Measurements from ENCODE around the gene SETBP1. TPM values are rescaled to one million over a fixed set of nuclear protein-coding genes. Genes with fewer than 3 reads are reported as not detected.

The SETBP1 gene
- total and polyA plus RNA-seq, 9 of the 15 experiments (the other 6 are each of a cell fraction or from before 2014, with no cell fraction given), result under 0.01 to 0.13 (median 0.04) TPM

- no peak for TF ChIP-seq OTX1 (CRISPR knock-in tag; IDR thresholded peaks at IDR 0.05)
- no peak for TF ChIP-seq PYGO2 (tag; IDR thresholded peaks at IDR 0.05)
- TF ChIP-seq JUN (IDR thresholded peaks at IDR 0.05; ENCODE audit: borderline replicate concordance, low read depth, low read length), result no peak
- no peak for TF ChIP-seq JUN (CRISPR knock-in tag; IDR thresholded peaks at IDR 0.05; ENCODE audit: borderline replicate concordance)
- TF ChIP-seq BDP1 (IDR thresholded peaks at IDR 0.05; ENCODE audit: insufficient read depth, insufficient read length), result no peak
- TF ChIP-seq WHSC1 (IDR thresholded peaks at IDR 0.05; ENCODE audit: low read length), result no peak
- TF ChIP-seq HNRNPK (IDR thresholded peaks at IDR 0.05; ENCODE audit: low read depth, low read length, poor library complexity, severe bottlenecking), result no peak
Observed at GRCh38 chr18:45086777-45087176, 406.1 kb downstream of the SETBP1 start (continued).

GRCh38 chr18:45090526-45091140 lies 409.9 kb downstream of the SETBP1 start:
- ChIA-PET POLR2A (no interaction called here), CTCF (ENCODE audit: low intra/inter-chr PET ratio) (no interaction called here)
- no peak for FAIRE-seq
- intact Hi-C loops (cut with micrococcal nuclease), result no loop called here
- no peaks in the 10 kb centered on the region for H3K4me1 ChIP-seq (replicated peaks in 1 of 2; ENCODE audit: control insufficient read depth in 2 of 2, insufficient read depth in 2 of 2, low read length in 2 of 2)
- H3K4me3 ChIP-seq, result no peak overlapping the region
- no peaks in the 10 kb centered on the region for H4K20me1 ChIP-seq (replicated peaks; ENCODE audit: control insufficient read depth, insufficient read depth, low read length)
- H3K9me3 ChIP-seq (replicated peaks; ENCODE audit: control insufficient read depth, insufficient read depth, low read depth, low read length), result no peaks in the 10 kb centered on the region
- no peaks in the 10 kb centered on the region for H3K79me2 ChIP-seq (ENCODE audit: control insufficient read depth, insufficient read depth, low read length)
- 2% methylated on average over 7 of the region's 7 CpGs for WGBS (ENCODE audit: insufficient coverage, low coverage, missing lambda C conversion rate)
- H3K27ac ChIP-seq (ENCODE audit: extremely low read depth, low read depth, low read length), result no peak overlapping the region
- no peak for DNase-seq (ENCODE audit: extremely low read depth in 1 of 4, low spot score in 3 of 4)
- H3K27me3 ChIP-seq (ENCODE audit: control insufficient read depth in 2 of 2, insufficient read depth in 2 of 2, low read length in 2 of 2), result no peaks in the 10 kb centered on the region
- TF ChIP-seq MED1 (CRISPR knock-in tag; IDR thresholded peaks at IDR 0.05; ENCODE audit: borderline replicate concordance) (no peak), ELF2 (CRISPR knock-in tag; IDR thresholded peaks at IDR 0.05) (no peak), TEAD1 (CRISPR knock-in tag; IDR thresholded peaks at IDR 0.05) (no peak), ZNF324 (CRISPR knock-in tag; IDR thresholded peaks at IDR 0.05) (no peak), POLR2AphosphoS2 (IDR thresholded peaks at IDR 0.05; ENCODE audit: low read length) (no peak), ZNF224 (CRISPR knock-in tag; IDR thresholded peaks at IDR 0.05) (no peak), ZNF316 (IDR thresholded peaks at IDR 0.05) (no peak), HMBOX1 (IDR thresholded peaks at IDR 0.05) (no peak), ZNF830 (CRISPR knock-in tag; IDR thresholded peaks at IDR 0.05) (no peak), ELK3 (CRISPR knock-in tag; IDR thresholded peaks at IDR 0.05) (no peak), TGIF2 (CRISPR knock-in tag; IDR thresholded peaks at IDR 0.05) (no peak), NCOR1 (IDR thresholded peaks at IDR 0.05) (no peak), TAF1 (IDR thresholded peaks at IDR 0.05; ENCODE audit: control insufficient read depth, extremely low read depth, insufficient read depth, low read length, severe bottlenecking) (no peak)
- H3K9ac ChIP-seq (ENCODE audit: insufficient read depth in 1 of 2, low read depth in 2 of 2, low read length in 2 of 2), result no peak overlapping the region
- no peak for ATAC-seq
- H3K36me3 ChIP-seq (ENCODE audit: control insufficient read depth, insufficient read depth, low read length), result no peaks in the 10 kb centered on the region
- no peak overlapping the region for H2AFZ ChIP-seq (ENCODE audit: low read depth, low read length)
- in situ Hi-C loops (cut with MboI), result no loop called here
- H3K9me1 ChIP-seq (ENCODE audit: control insufficient read depth, insufficient read depth, low read length), result no peaks in the 10 kb centered on the region
- BruUV-seq (replicated peaks), result no TSS peak
- H3K4me2 ChIP-seq (ENCODE audit: insufficient read depth, low read length), result no peak overlapping the region
